GM12878 (cell line): ENCODE measurements around the gene DLEC1. TPM values are rescaled to one million over a fixed set of nuclear protein-coding genes. Genes with fewer than 3 reads are reported as not detected.
A peak's percentile ranks its signal among the peaks of the same experiment; 100 is the strongest.

ENCODE experiments used
- ATAC-seq: fragments of 200-7000 bp; cut with Tn5 transposase; 3 replicates; pipeline ENCODE4 v1.9.1; 2020; ENCODE audit warnings: mild to moderate bottlenecking, moderate library complexity
- BruUV-seq: library from RNA; stranded (reverse); fragments of 400-500 nt; replicated peaks from 2 replicates; lab custom pipeline; 2021; lab: Mats Ljungman, UMichigan
- CTCF ChIA-PET: fragments of 300-600 bp; sonication (Branson Sonifier 250); formaldehyde crosslinking; extraction: SDS; loops from one replicate; lab custom pipeline; 2021; ENCODE audit warnings: inconsistent platforms; lab: Yijun Ruan, JAX
- POLR2A ChIA-PET: fragments of 350-600 bp; formaldehyde crosslinking; extraction: SDS; loops from one replicate; lab custom pipeline; 2021; ENCODE audit warnings: inconsistent platforms; lab: Charles Lee
- RAD21 ChIA-PET: fragments of 300-600 bp; sonication (Branson Sonifier 250); formaldehyde crosslinking; loops from one replicate; lab custom pipeline; 2023; ENCODE audit warnings: antibody characterized with exemption; ENCODE audit not compliant: unreplicated experiment; lab: Charles Lee
- SMC1A ChIA-PET: fragments of 300-600 bp; sonication (Branson Sonifier 250); formaldehyde crosslinking; loops from one replicate; lab custom pipeline; 2023; ENCODE audit not compliant: unreplicated experiment, uncharacterized antibody; lab: Charles Lee
- DNase-seq: peaks from one replicate; pipeline ENCODE4 v3.0.0-alpha.2; 2011; ENCODE audit warnings: low read depth, low spot score
- FAIRE-seq: peaks from 3 replicates; lab custom pipeline; 2011; peaks lifted over from hg19 to GRCh38; lab: Jason Lieb, UNC
- H2AFZ ChIP-seq: 2 replicates; pipeline ENCODE4 v1.6.0; 2011; ENCODE audit warnings: low read depth, low read length, control low read depth; ENCODE audit not compliant: control insufficient read depth
- H3K27ac ChIP-seq: 2 replicates; pipeline ENCODE4 v1.5.1; 2011; ENCODE audit warnings: control low read depth; ENCODE audit not compliant: control insufficient read depth, insufficient read depth
- H3K27me3 ChIP-seq, 2 experiments: replicated peaks in 1 of 2; 2 replicates each; pipeline versions ENCODE4 v1.6.0 to v1.6.1; 2011; ENCODE audit warnings: low read length in 1 of 2; ENCODE audit not compliant: control insufficient read depth in 2 of 2, insufficient read depth in 2 of 2
- H3K36me3 ChIP-seq, 2 experiments: 2 replicates each; pipeline ENCODE4 v1.5.1; 2011; ENCODE audit warnings: low read length in 1 of 2; ENCODE audit not compliant: control insufficient read depth in 2 of 2, insufficient read depth in 2 of 2
- H3K4me1 ChIP-seq: 2 replicates; pipeline ENCODE4 v1.6.1; 2011; ENCODE audit warnings: mild to moderate bottlenecking, low read length, moderate library complexity, mixed read lengths; ENCODE audit not compliant: control insufficient read depth, insufficient read depth
- H3K4me2 ChIP-seq: 2 replicates; pipeline ENCODE4 v1.6.0; 2011; ENCODE audit warnings: control low read depth; ENCODE audit not compliant: control insufficient read depth, insufficient read depth
- H3K4me3 ChIP-seq: fragments of 200-600 bp; sonication (generic); 2 replicates; pipeline ENCODE4 v1.5.1; 2016
- H3K79me2 ChIP-seq: 2 replicates; pipeline ENCODE4 v1.6.0; 2011; ENCODE audit warnings: low read length; ENCODE audit not compliant: control insufficient read depth, insufficient read depth
- H3K9ac ChIP-seq: 2 replicates; pipeline ENCODE4 v1.8.0; 2011; ENCODE audit warnings: low read length, control low read depth, mixed read lengths; ENCODE audit not compliant: control insufficient read depth, insufficient read depth
- H3K9me3 ChIP-seq: replicated peaks from 3 replicates; pipeline ENCODE4 v1.5.1; 2011; ENCODE audit warnings: mild to moderate bottlenecking, low read length; ENCODE audit not compliant: control insufficient read depth, insufficient read depth
- H4K20me1 ChIP-seq: 2 replicates; pipeline ENCODE4 v1.6.0; 2011; ENCODE audit not compliant: control insufficient read depth, insufficient read depth
- JUND ChIP-seq: IDR thresholded peaks from 2 replicates; pipeline ENCODE4 v1.6.1; 2012; ENCODE audit warnings: low read depth, mild to moderate bottlenecking, low read length, improper control_type of control experiment, moderate library complexity
- MEF2A ChIP-seq: IDR thresholded peaks from 2 replicates; pipeline ENCODE4 v1.6.1; 2011; ENCODE audit warnings: low read depth, mild to moderate bottlenecking, low read length, moderate library complexity; ENCODE audit not compliant: insufficient read depth
- MYB ChIP-seq: fragments of 150-350 bp; IDR thresholded peaks from 2 replicates; pipeline ENCODE4 v1.6.1; 2014; ENCODE audit warnings: mild to moderate bottlenecking, low read depth, low read length, borderline replicate concordance
- NFYB ChIP-seq: IDR thresholded peaks from 2 replicates; pipeline ENCODE4 v1.6.1; 2011; ENCODE audit warnings: low read depth, mild to moderate bottlenecking, low read length, improper control_type of control experiment, moderate library complexity; ENCODE audit not compliant: insufficient read depth
- RAD51 ChIP-seq: fragments of 450-650 bp; IDR thresholded peaks from 2 replicates; pipeline ENCODE4 v1.6.1; 2016; ENCODE audit warnings: moderate library complexity, mild to moderate bottlenecking, inconsistent platforms
- RUNX3 ChIP-seq: IDR thresholded peaks from 2 replicates; pipeline ENCODE4 v1.6.1; 2012; ENCODE audit warnings: low read length, inconsistent platforms
- YY1 ChIP-seq: IDR thresholded peaks from 2 replicates; pipeline ENCODE4 v1.6.1; 2011; ENCODE audit warnings: low read depth, mild to moderate bottlenecking, low read length
- ZNF384 ChIP-seq: IDR thresholded peaks from 2 replicates; pipeline ENCODE4 v1.6.1; 2012; ENCODE audit warnings: low read depth, mild to moderate bottlenecking, low read length, improper control_type of control experiment, borderline replicate concordance
- ZZZ3 ChIP-seq: IDR thresholded peaks from 2 replicates; pipeline ENCODE4 v1.6.1; 2011; ENCODE audit warnings: low read depth; ENCODE audit not compliant: control insufficient read depth, insufficient read length
- WGBS: methylation state at CpG from one replicate; pipeline ENCODE4 v1.1.6; 2016; ENCODE audit warnings: low lambda C conversion rate; ENCODE audit not compliant: insufficient replicate concordance, insufficient coverage; ENCODE audit errors: missing lambda C conversion rate; 5-methylcytosine and 5-hydroxymethylcytosine counted together
- in situ Hi-C: fragments of 300-500 bp; cut with MboI; formaldehyde crosslinking; loops from 9 replicates; pipeline ENCODE4 v1.14.3; 2018; ENCODE audit warnings: mixed read lengths
- intact Hi-C: fragments of 100-400 bp; cut with micrococcal nuclease; formaldehyde crosslinking; loops from one replicate; pipeline ENCODE4 v1.14.2; 2022; ENCODE audit not compliant: unreplicated experiment
- polyA plus RNA-seq, 11 experiments: library from polyadenylated mRNA; depleted of rRNA in 4 of 11; unstranded in 6 of 11; stranded (reverse) in 5 of 11; fragments of >200 nt; fragmentation: Nextera tagmentation in 4 of 11; fragmentation: Illumina TruSeq in 1 of 11; extraction: Ambion mirVana in 4 of 11; extraction: Trizol in 1 of 11; gene quantifications; 1 replicate in 1 of 11; 2 replicates in 10 of 11; pipeline versions ENCODE4 v1.2.1 to v1.2.3, GENCODE V29; 2011 to 2016; ENCODE audit warnings: inconsistent platforms in 2 of 11, missing spikeins in 2 of 11, low read depth in 1 of 11
- total RNA-seq, 4 experiments: library from RNA; depleted of rRNA in 3 of 4; stranded (reverse); fragments of >200 nt in 3 of 4; fragmentation: Illumina TruSeq in 1 of 4; extraction: Trizol in 1 of 4; gene quantifications; 2 replicates each; pipeline versions ENCODE4 v1.2.1 to v1.2.3, GENCODE V29; 2013 to 2021
- TF ChIP-seq, protein P1 (sequence below): fragments of 450-650 bp; IDR thresholded peaks from 2 replicates; pipeline ENCODE4 v1.6.1; 2014; ENCODE audit warnings: mild to moderate bottlenecking
- TF ChIP-seq, protein P2 (sequence below): fragments of 450-650 bp; IDR thresholded peaks from 2 replicates; pipeline ENCODE4 v1.6.1; 2016; ENCODE audit warnings: mild to moderate bottlenecking
- TF ChIP-seq, protein P3 (sequence below): fragments of 450-650 bp; conservative IDR thresholded peaks from 2 replicates; pipeline ENCODE4 v1.6.1; 2017; ENCODE audit warnings: mild to moderate bottlenecking, moderate library complexity

Gene DLEC1
- total and polyA plus RNA-seq, 10 of the 15 experiments (the other 5 are each of a cell fraction or from before 2014, with no cell fraction given), result 0.03 to 0.29 (median 0.07) TPM; not detected in 3

DNA sequence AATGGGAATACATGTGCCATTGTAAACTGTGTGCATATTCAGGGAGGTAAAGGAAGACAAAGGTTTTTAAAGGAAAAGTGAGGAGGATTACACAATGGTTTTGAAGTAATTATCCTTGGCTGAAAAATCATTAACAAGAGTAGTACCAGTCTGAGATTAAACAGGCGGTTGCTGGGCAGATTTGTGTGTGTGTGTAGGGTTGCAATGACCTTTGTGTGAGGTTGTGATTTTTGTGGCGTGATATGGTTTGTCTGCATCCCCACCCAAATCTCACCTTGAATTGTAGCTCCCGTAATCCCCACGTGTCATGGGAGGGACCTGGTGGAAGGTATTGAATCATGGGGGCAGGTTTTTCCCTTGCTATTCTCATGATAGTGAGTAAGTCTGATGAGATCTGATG lies 7.0 kb downstream of the DLEC1 start (continued):
- TF ChIP-seq ZNF384, result no peak
- no peak for TF ChIP-seq MEF2A

DNA sequence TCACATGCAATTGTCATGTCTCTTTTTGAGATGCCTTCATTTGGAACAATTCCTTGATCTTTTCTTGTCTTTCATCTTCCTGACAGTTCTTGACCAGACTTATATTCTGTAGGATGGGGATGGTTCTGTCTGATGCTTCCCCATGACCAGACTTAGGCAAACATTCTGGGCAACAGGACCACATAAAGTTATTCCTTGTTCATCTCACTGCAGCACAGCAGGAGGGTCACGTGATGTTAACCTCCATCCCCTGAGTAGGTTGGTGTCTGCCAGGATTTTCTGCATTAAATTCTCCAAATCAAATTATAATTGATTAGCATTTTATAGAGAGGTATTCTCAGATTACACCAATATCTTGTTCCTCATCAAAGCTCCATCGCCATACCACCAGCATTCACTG lies 7.8 kb downstream of the DLEC1 start:
- SMC1A ChIA-PET, result no interaction called here
- DNase-seq (no peak), ATAC-seq (no peak), FAIRE-seq (no peak)
- H3K9ac ChIP-seq, result no peak overlapping the region
- no peak overlapping the region for H3K27ac ChIP-seq
- in situ Hi-C loops, result no loop called here
- H4K20me1 ChIP-seq, result no peaks in the 10 kb centered on the region
- no peak overlapping the region for H3K4me2 ChIP-seq
- WGBS, result 3% methylated on average over 2 of the region's 2 CpGs
- RAD21 ChIA-PET, result no interaction called here
- no TSS peak for BruUV-seq
- H2AFZ ChIP-seq, result no peak overlapping the region
- intact Hi-C loops, result no loop called here
- no peaks in the 10 kb centered on the region; a peak in 1 of 4 replicates for H3K27me3 ChIP-seq
- POLR2A ChIA-PET, result no interaction called here
- CTCF ChIA-PET, result no interaction called here
- H3K9me3 ChIP-seq, result no peaks in the 10 kb centered on the region
- no peak overlapping the region for H3K4me3 ChIP-seq
- H3K4me1 ChIP-seq, result no peaks in the 10 kb centered on the region
- H3K79me2 ChIP-seq, result no peaks in the 10 kb centered on the region
- no peaks in the 10 kb centered on the region for H3K36me3 ChIP-seq
- peak; percentile 44; the same call in 1 of the 2 replicates for TF ChIP-seq RAD51
- TF ChIP-seq YY1, result no peak
- TF ChIP-seq, all 136 proteins: peak for 1

DNA sequence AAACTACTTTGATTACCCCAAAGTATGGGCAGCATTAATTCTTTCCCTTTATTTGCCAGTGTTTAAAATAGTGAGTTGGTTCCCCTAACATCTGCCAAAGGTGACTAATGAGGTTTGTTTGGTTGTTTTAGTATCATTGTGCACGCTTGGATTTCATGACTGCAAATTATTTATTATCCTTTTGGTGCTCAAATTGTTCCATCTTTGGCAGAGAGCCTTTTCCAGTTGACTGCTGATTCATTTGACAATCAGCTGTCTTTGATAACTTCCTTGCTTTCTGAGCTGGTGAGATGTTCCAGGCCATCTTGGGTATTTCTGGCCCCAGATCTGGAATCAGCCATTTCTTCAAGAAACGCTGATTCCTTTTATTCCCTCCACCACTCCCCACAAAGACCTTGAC lies 8.9 kb downstream of the DLEC1 start:
- no peak overlapping the region for H3K9ac ChIP-seq
- CTCF ChIA-PET, result no interaction called here
- ATAC-seq (no peak), FAIRE-seq (no peak), DNase-seq (no peak)
- H3K27me3 ChIP-seq, result no peaks in the 10 kb centered on the region; a peak in 1 of 4 replicates
- H3K9me3 ChIP-seq, result no peaks in the 10 kb centered on the region
- BruUV-seq, result no TSS peak
- no peaks in the 10 kb centered on the region for H3K4me1 ChIP-seq
- 0% methylated on average over 2 of the region's 2 CpGs for WGBS
- H2AFZ ChIP-seq, result no peak overlapping the region
- H3K27ac ChIP-seq, result no peak overlapping the region
- no peaks in the 10 kb centered on the region for H4K20me1 ChIP-seq
- RAD21 ChIA-PET, result no interaction called here
- intact Hi-C loops (no loop called here), in situ Hi-C loops (no loop called here)
- SMC1A ChIA-PET, result no interaction called here
- POLR2A ChIA-PET, result no interaction called here
- no peaks in the 10 kb centered on the region for H3K79me2 ChIP-seq
- H3K4me2 ChIP-seq, result no peak overlapping the region
- H3K4me3 ChIP-seq, result no peak overlapping the region
- H3K36me3 ChIP-seq, result no peaks in the 10 kb centered on the region
- TF ChIP-seq YY1 (no peak), NFYB (no peak), ZZZ3 (no peak), JUND (no peak), MYB (no peak), RUNX3 (no peak)
- TF ChIP-seq, protein P1, sequence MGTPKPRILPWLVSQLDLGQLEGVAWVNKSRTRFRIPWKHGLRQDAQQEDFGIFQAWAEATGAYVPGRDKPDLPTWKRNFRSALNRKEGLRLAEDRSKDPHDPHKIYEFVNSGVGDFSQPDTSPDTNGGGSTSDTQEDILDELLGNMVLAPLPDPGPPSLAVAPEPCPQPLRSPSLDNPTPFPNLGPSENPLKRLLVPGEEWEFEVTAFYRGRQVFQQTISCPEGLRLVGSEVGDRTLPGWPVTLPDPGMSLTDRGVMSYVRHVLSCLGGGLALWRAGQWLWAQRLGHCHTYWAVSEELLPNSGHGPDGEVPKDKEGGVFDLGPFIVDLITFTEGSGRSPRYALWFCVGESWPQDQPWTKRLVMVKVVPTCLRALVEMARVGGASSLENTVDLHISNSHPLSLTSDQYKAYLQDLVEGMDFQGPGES, result no peak
- TF ChIP-seq, protein P2, sequence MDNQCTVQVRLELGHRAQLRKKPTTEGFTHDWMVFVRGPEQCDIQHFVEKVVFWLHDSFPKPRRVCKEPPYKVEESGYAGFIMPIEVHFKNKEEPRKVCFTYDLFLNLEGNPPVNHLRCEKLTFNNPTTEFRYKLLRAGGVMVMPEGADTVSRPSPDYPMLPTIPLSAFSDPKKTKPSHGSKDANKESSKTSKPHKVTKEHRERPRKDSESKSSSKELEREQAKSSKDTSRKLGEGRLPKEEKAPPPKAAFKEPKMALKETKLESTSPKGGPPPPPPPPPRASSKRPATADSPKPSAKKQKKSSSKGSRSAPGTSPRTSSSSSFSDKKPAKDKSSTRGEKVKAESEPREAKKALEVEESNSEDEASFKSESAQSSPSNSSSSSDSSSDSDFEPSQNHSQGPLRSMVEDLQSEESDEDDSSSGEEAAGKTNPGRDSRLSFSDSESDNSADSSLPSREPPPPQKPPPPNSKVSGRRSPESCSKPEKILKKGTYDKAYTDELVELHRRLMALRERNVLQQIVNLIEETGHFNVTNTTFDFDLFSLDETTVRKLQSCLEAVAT, result no peak
- TF ChIP-seq, protein P3, sequence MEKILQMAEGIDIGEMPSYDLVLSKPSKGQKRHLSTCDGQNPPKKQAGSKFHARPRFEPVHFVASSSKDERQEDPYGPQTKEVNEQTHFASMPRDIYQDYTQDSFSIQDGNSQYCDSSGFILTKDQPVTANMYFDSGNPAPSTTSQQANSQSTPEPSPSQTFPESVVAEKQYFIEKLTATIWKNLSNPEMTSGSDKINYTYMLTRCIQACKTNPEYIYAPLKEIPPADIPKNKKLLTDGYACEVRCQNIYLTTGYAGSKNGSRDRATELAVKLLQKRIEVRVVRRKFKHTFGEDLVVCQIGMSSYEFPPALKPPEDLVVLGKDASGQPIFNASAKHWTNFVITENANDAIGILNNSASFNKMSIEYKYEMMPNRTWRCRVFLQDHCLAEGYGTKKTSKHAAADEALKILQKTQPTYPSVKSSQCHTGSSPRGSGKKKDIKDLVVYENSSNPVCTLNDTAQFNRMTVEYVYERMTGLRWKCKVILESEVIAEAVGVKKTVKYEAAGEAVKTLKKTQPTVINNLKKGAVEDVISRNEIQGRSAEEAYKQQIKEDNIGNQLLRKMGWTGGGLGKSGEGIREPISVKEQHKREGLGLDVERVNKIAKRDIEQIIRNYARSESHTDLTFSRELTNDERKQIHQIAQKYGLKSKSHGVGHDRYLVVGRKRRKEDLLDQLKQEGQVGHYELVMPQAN, result no peak
